ENCODE results near the gene ATAD3C.
"Not testable (repeated sequence)": the region's sequence is repeated elsewhere in the genome, so short reads cannot be mapped to it uniquely, and the experiment has no call there.

The ATAD3C gene

DNA sequence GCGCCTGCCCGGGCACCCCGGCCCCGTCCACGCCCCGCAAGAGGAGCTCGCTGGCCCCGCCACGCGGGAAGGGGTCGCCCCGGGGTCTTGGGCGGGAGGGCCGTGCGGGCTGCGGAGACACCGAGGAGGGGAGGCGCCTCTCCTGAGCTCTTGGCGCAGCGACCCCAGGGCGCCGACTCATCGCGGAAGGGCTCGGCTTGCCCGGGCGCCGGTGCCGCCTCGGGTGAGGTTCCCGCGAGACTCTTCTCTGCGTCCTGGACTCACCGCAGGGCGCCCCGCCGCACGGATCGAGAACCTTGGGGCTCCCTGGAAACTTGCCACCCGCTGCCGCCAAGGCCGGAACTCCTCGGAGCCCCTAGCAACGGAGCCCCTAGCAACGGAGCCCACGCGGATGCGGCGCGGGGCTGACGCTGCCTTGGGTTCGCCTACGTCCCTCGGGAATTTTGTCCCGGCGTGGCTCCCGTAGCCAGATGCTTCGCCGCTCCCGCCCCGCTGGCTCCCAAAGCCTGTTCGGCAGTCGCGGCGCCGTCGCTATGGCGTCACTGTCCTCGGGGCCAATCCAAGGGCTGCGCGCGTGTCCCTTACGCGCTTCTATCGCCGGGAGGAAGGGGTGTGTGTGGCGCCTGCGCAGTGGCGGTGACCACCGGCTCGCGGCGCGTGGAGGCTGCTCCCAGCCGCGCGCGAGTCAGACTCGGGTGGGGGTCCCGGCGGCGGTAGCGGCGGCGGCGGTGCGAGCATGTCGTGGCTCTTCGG lies 62.2 kb downstream of the ATAD3C start, which contains the start of gene ATAD3A:
ATAD3A (plus strand) TSS at position 630 of the 753 bp plus-strand sequence; CDS start at position 737, 107 bp downstream.
- DNase-seq = peak; percentile 98

DNA sequence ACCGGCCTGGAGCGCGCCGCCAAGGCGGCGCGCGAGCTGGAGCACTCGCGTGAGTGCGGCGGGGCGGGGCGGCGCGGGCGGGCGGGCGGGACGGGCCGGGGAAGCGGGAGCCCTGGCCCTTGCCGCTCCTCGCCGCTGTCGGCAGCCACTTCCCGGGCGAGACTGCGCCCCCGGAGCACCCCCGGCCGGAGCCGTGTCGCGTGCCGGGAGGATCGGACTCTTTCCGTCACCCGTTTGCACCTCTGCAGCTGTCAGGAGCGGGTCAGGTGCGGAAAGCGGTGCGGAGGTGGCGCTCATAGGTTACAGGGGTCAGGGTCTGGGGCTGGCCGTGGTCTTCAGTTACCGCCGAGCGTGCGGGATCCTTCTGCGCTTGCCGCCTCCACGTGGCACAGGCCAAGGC lies 62.9 kb downstream of the ATAD3C start:
- DNase-seq = peak; percentile 68

DNA sequence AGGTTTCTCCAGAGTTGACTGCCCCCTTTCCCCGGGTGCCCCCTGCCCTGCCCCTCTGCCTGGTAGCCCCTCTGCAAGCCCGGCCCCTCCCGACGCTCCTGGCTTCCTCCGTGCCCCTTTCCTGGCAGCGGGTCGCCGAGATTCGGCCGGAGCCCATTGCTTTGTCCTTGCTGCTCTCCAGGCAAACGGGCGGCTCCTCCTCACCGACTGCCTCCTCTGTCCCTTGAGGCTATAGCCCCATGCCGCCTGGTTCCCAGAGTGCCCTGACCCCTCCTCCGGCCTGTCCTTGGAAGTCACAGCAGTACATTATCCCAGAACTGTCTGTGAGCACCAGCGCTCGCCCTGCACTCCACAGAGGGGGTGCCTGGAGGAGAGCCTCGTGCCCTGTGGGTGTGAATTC lies 64.2 kb downstream of the ATAD3C start:
- DNase-seq = not testable (repeated sequence)

DNA sequence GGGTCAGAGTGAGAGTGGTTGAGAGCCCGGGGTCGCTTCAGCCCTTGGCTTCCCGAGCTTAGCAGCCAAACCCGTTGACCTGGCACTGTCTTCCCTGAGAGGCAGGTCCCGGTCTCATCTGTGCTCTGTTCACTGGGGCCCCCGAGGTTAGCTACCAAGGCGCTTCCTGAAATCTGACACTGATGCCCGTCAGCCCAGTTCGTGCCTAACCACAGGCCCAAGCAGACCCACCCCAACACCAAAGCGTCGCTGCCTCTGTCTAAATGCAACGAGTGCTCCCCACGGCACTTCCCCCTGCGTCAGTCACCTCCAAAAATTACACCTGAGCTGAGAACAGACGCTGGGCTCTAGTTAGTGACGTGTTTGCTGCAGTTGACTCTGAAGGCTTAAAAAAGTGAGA lies 64.9 kb downstream of the ATAD3C start:
- DNase-seq = not testable (repeated sequence)

DNA sequence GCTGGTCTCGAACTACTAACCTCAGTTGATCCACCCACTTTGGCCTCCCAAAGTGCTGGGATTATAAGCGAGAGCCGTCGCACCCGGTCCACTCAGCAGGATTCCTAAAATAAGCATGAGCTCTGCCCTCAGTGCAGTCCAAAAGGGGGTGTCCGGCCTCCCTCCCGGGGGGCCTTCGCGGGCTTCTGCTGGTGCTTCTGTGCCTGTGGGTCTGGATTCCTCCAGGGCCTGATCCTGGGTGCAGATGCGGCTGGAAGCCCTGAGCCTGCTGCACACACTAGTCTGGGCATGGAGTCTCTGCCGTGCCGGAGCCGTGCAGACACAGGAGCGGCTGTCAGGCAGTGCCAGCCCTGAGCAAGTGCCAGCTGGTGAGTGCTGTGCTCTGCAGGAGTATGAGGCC lies 67.4 kb downstream of the ATAD3C start:
- DNase-seq = not testable (repeated sequence)

DNA sequence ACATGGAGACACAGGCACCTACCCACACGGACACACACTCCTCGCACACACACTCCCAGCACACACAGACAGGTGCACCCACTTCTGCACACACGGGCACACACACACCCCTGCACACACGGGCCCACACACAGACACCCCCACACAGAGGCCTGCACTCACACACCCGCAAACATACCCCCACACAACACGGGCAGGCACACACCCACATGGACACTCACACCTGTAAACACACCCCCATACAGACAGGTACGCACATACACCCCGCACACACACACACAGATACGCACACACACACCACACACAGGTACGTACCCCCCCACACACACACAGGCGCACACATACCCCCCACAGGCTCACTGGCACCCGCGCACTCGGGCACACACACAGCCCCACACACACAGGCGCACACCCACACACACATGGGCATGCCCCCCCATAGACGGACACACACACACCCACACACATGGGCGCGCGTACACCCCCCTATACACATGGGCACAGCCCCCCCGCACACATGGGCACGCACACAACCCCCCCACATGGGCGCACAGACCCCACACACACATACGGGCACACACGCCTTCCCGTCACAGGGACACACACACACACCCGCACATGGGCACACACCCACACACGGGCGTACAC lies 68.6 kb downstream of the ATAD3C start:
- no peak for DNase-seq

DNA sequence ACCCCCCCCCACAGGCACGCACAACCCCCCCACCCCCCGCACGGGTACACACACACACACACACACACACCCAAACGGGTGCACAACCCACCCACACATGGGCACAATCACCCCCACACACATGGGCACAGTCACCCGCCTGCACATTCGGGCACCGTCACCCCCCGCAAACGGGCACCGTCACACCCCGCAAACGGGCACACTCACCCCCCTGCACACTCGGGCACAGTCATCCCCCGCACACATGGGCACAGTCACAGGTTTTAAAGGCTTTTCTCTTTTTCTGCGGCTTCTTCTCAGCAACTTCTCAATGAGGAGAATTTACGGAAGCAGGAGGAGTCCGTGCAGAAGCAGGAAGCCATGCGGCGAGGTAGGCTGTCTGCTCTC lies 69.1 kb downstream of the ATAD3C start:
- DNase-seq = not testable (repeated sequence)

Measured in activated CD8-positive, alpha-beta memory T cell treated with anti-CD3 and anti-CD28 coated beads, Interleukin-2, amount 50 U/mL, for 48 hours (primary cell).